NOMO-1 (cell line): ENCODE results near the gene PERCC1.

Experiments
- DNase-seq, 2 experiments: peaks; one replicate each; lab custom pipeline; 2025; ENCODE audit not compliant: unreplicated experiment in 2 of 2; lab: John Stamatoyannopoulos, UW

PERCC1 gene

GRCh38 chr16:1448536-1449116 is 17.7 kb downstream of the PERCC1 start:
- no peak for DNase-seq

GRCh38 chr16:1449201-1449788 is 18.4 kb downstream of the PERCC1 start:
- no peak for DNase-seq

GRCh38 chr16:1450218-1450617 is 19.3 kb downstream of the PERCC1 start:
- DNase-seq = no peak

GRCh38 chr16:1450841-1451240 is 20.0 kb downstream of the PERCC1 start:
- DNase-seq = no peak

- no peak for DNase-seq
These were observed 21.0 kb downstream of the PERCC1 start for GRCh38 chr16:1451702-1452392.

GRCh38 chr16:1452530-1452929 is 21.7 kb downstream of the PERCC1 start:
- no peak for DNase-seq

GRCh38 chr16:1453316-1453715 is 22.4 kb downstream of the PERCC1 start:
- no peak for DNase-seq

GRCh38 chr16:1454561-1454960 is 23.7 kb downstream of the PERCC1 start:
- no peak for DNase-seq

GRCh38 chr16:1455190-1456171 is 24.6 kb downstream of the PERCC1 start:
- DNase-seq = no peak

- no peak for DNase-seq
These were observed 26.1 kb downstream of the PERCC1 start for GRCh38 chr16:1456951-1457350.

- DNase-seq = no peak
These were observed 26.8 kb downstream of the PERCC1 start for GRCh38 chr16:1457489-1458245.

GRCh38 chr16:1458336-1458976 is 27.6 kb downstream of the PERCC1 start:
- no peak for DNase-seq

- DNase-seq = no peak
These were observed 28.1 kb downstream of the PERCC1 start for GRCh38 chr16:1458977-1459341.

GRCh38 chr16:1459967-1460366 is 29.1 kb downstream of the PERCC1 start:
- DNase-seq = no peak

- no peak for DNase-seq
These were observed 29.8 kb downstream of the PERCC1 start for GRCh38 chr16:1460602-1461138.

- DNase-seq = no peak
These were observed 30.3 kb downstream of the PERCC1 start for GRCh38 chr16:1461146-1461545.

- DNase-seq = no peak
These were observed 33.5 kb downstream of the PERCC1 start for GRCh38 chr16:1464196-1464893.

- no peak for DNase-seq
These were observed 34.2 kb downstream of the PERCC1 start for GRCh38 chr16:1464894-1465566.

GRCh38 chr16:1465567-1465915 is 34.7 kb downstream of the PERCC1 start:
- no peak for DNase-seq
